Smooth muscle cell of the umbilical artery (primary cell): Measurements from ENCODE around the gene GTF3C5. TPM values are rescaled to one million over a fixed set of nuclear protein-coding genes. Genes with fewer than 3 reads are reported as not detected.

Experiments used
- total RNA-seq: library from RNA; depleted of rRNA; stranded (reverse); fragments of >200 nt; gene quantifications from 2 replicates; pipeline ENCODE4 v1.2.3, GENCODE V29; 2014

GTF3C5 gene, protein sequence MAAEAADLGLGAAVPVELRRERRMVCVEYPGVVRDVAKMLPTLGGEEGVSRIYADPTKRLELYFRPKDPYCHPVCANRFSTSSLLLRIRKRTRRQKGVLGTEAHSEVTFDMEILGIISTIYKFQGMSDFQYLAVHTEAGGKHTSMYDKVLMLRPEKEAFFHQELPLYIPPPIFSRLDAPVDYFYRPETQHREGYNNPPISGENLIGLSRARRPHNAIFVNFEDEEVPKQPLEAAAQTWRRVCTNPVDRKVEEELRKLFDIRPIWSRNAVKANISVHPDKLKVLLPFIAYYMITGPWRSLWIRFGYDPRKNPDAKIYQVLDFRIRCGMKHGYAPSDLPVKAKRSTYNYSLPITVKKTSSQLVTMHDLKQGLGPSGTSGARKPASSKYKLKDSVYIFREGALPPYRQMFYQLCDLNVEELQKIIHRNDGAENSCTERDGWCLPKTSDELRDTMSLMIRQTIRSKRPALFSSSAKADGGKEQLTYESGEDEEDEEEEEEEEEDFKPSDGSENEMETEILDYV
- total RNA-seq: 24.9 and 30.1 TPM in 2 replicates

DNA sequence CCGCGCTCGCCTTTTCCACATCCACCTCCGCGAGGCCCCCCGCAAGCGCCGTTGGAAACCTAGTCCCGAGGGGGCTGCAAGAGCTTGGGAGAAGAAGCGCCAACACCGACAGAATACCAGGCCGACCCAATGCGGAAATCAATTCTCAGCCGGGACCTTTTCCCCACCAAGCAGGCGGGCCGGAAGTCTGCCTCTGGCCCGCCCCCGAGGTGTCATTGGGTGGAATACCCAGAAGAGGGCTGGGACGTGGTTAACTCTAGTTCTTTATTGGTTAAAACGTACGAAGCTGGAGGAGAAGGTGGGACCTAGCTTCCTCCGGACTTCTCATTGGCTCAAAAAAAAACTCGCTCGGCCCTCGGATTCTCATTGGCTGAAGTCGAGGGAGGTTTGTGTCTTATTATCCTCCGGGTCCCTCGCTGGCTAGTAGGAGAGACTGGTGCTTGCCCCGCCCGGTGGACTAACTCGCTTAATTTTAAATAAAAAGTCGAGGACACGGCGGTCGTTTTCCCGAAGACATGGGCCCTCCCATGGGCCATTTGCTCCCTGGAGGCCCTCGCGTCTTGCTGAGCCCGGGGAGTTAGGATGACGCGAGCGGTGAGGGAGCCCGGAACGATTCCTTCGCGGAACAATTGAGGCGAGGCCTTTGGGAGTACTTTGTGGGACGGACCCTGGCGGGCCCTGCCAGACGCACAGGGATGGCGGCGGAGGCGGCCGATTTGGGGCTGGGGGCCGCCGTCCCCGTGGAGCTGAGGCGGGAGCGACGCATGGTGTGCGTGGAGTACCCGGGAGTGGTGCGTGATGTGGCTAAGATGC, at the start of gene GTF3C5:
Gene GTF3C5 (plus strand): TSS at position 681 of the 813 bp plus-strand sequence. CDS start 15 bp downstream, at position 696.

GRCh38 chr9:133061764-133062145, 31.0 kb downstream of the GTF3C5 start, which contains the start of gene CEL:
TSS of gene CEL (plus strand) at chr9:133061981. CDS start at chr9:133062003, 22 bp downstream.

Other genes starting within 250 kb of the GTF3C5 start
- gene AK8, start 152.7 kb upstream of the GTF3C5 start, total RNA-seq: under 0.01 and 0.14 TPM in 2 replicates
- 2.4 and 2.5 TPM in 2 replicates for gene SPACA9, start 152.1 kb upstream of the GTF3C5 start, total RNA-seq
- 42.2 and 45.6 TPM in 2 replicates for gene TSC1, start 86.4 kb upstream of the GTF3C5 start, total RNA-seq
- 0.05 TPM in 1 of 2 replicates, not detected in the other for gene GFI1B, start 52.3 kb upstream of the GTF3C5 start, total RNA-seq
- gene CEL, start 31.0 kb downstream of the GTF3C5 start, total RNA-seq: 0.30 and 0.46 TPM in 2 replicates
- gene RALGDS, start 90.2 kb downstream of the GTF3C5 start, total RNA-seq: 24.9 and 40.5 TPM in 2 replicates
- gene GBGT1, start 132.9 kb downstream of the GTF3C5 start, total RNA-seq: 6.9 and 8.6 TPM in 2 replicates
- gene OBP2B, start 178.3 kb downstream of the GTF3C5 start, total RNA-seq: not detected in 2 replicates
- gene ABO, start 244.2 kb downstream of the GTF3C5 start, total RNA-seq: not detected in 2 replicates